Heart right ventricle (tissue), 16 donors: Measurements from ENCODE around the gene RBFOX2. TPM values are rescaled to one million over a fixed set of nuclear protein-coding genes. Genes with fewer than 3 reads are reported as not detected.

Experiments used
- ATAC-seq, 8 donors: fragments of 200-7000 bp; cut with Tn5 transposase; one replicate each; pipeline ENCODE4 v1.9.1; 2020; ENCODE audit warnings: mild to moderate bottlenecking in 8 of 8, moderate library complexity in 8 of 8, moderate number of reproducible peaks in 1 of 8
- DNase-seq, 2 donors: peaks; one replicate each; pipeline ENCODE4 v3.0.0-alpha.2; 2020
- H3K27ac ChIP-seq, 10 donors: fragments of 200-600 bp; sonication (generic) in 2 of 10; one replicate each; pipeline versions ENCODE4 v1.5.0 to v1.8.0; 2020 to 2022; ENCODE audit warnings: mild to moderate bottlenecking in 3 of 10
- H3K27me3 ChIP-seq, 7 donors: fragments of 200-600 bp; one replicate each; pipeline ENCODE4 v1.8.0; 2021 to 2022; ENCODE audit warnings: mild to moderate bottlenecking in 2 of 7
- H3K36me3 ChIP-seq, 9 donors: fragments of 200-600 bp; sonication (generic) in 1 of 9; one replicate each; pipeline versions ENCODE4 v1.5.0 to v1.8.0; 2020 to 2022; ENCODE audit warnings: mild to moderate bottlenecking in 2 of 9
- H3K4me1 ChIP-seq, 9 donors: fragments of 200-600 bp; sonication (generic) in 1 of 9; one replicate each; pipeline versions ENCODE4 v1.5.0 to v1.8.0; 2020 to 2022; ENCODE audit warnings: mild to moderate bottlenecking in 4 of 9
- H3K4me3 ChIP-seq, 10 donors: fragments of 200-600 bp; sonication (generic) in 2 of 10; one replicate each; pipeline versions ENCODE4 v1.5.0 to v1.8.0; 2020 to 2022; ENCODE audit warnings: mild to moderate bottlenecking in 7 of 10, moderate library complexity in 2 of 10
- H3K9me3 ChIP-seq, 11 donors: fragments of 200-600 bp in 10 of 11; sonication (generic) in 2 of 11; one replicate each; pipeline versions ENCODE4 v1.5.0 to v1.8.0; 2013 to 2022; ENCODE audit warnings: mild to moderate bottlenecking in 2 of 11, control low read depth in 1 of 11, moderate library complexity in 1 of 11
- WGBS, 2 donors: extraction: QIAGEN DNeasy Blood & Tissue Kit; methylation state at CpG; one replicate each; pipeline ENCODE4 v1.1.7; 2013; ENCODE audit warnings: inconsistent platforms in 1 of 2; 5-methylcytosine and 5-hydroxymethylcytosine counted together
- intact Hi-C, 10 donors: fragments of 100-400 bp; cut with DNase I; formaldehyde crosslinking; loops; one replicate each; pipeline versions ENCODE4 v1.11.1 to v1.14.2; 2022
- polyA plus RNA-seq, 2 donors: library from polyadenylated mRNA; stranded (reverse); fragments of 200-250 nt; gene quantifications; one replicate each; pipeline ENCODE4 v1.2.3, GENCODE V29; 2013
- total RNA-seq, 10 donors: library from RNA; stranded (reverse); fragmentation: NEBNext Ultra II Directional in 3 of 10; extraction: Animal tissue kit (Norgen Biotek cat#: 25700) in 3 of 10; gene quantifications; one replicate each; pipeline versions ENCODE4 v1.2.1 to v1.2.4, GENCODE V29; 2021 to 2023
- TF ChIP-seq, protein P1 (sequence below), 9 donors: fragments of 200-600 bp; sonication (generic) in 2 of 9; IDR thresholded peaks; one replicate each; pipeline versions ENCODE4 v1.5.0 to v1.8.0; 2021 to 2022; ENCODE audit warnings: antibody characterized with exemption in 9 of 9, mild to moderate bottlenecking in 5 of 9, moderate library complexity in 1 of 9
- donor health status: Arrhythmogenic right ventricular cardiomyopathy.
- donor health status: ischemic (EF 13 %, LVEDD 7.1; RV severe dilation, severe dysfunction).
- donor health status: healthy with polysubstance abuse.
- donor health status: DM: no; HTN: yes; CAD: no.
- donor health status: DM: no; HTN: no; CAD: no.
- donor health status: ischemic (EF 25% LVEDD 6.9; RV normal size, moderate dysfunction).
- donor health status: ischemic (EF 25% LVEDD 5.7; RV mildly dilated, moderate dysfunction).
- donor health status: healthy.
- donor health status: DM: yes; HTN: yes; CAD: no.
- donor health status: Ischemic cardiomyopathy.
- donor health status: ischemic (EF 35%, LVEDD 5.7; RV mildly dilated, moderate dysfunction).
- donor health status: nonischemic (EF 11% LVEDD 7.7; RV severe dilation, severe dysfunction).
- donor health status: DM: yes; HTN: yes; CAD: no.
- donor health status: PGD.
- donor health status: ischemic (EF 29% LVEDD 5.4; RV normal size, mild dysfunction).
- donor health status: nonischemic (EF 23%, LVEDD 6.1; RV moderate dilation, normal function).

The RBFOX2 gene
- total and polyA plus RNA-seq, 12 donors: 18.0 to 105 (median 90.4) TPM

DNA sequence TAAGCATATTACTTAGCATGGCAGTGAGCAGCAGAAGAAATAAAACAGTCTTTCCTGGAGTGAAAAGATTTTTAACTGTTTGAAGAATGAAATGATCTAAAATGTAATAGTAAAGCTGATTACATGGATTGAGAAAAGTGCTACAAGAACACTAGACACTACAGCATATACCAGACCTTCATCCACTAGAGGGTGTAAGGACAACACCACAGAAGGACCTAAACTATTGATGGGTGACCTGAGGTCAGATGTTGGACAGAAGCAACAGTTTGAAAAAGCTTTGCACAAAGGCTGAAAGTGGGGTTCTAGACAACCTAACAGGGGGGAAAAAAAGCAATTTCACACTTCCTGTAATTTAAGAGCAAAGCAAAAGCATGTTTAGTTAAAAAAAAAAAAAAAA is 97.7 kb downstream of the RBFOX2 start:
- Histone ChIP-seq H3K4me3 (no peak overlapping the region), H3K27ac (no peak overlapping the region), H3K36me3 (peaks cover 0 to 12% (median 0%) of the 10 kb centered on the region in 9 donors), H3K27me3 (no peaks in the 10 kb centered on the region), H3K4me1 (peaks cover 0 to 17% (median 5%) of the 10 kb centered on the region in 9 donors), H3K9me3 (no peaks in the 10 kb centered on the region)
- DNase-seq (peak in 1 of 2 donors; percentile 62), ATAC-seq (peak; percentile 81 to 98 (median 95))
- intact Hi-C loops: loop anchor here (1.0 to 10.0 kb wide), 11 partner anchors 94 to 194 kb away; partner anchors contain the start of gene RBFOX2 (in 2 of the 10)
- TF ChIP-seq, protein P1, sequence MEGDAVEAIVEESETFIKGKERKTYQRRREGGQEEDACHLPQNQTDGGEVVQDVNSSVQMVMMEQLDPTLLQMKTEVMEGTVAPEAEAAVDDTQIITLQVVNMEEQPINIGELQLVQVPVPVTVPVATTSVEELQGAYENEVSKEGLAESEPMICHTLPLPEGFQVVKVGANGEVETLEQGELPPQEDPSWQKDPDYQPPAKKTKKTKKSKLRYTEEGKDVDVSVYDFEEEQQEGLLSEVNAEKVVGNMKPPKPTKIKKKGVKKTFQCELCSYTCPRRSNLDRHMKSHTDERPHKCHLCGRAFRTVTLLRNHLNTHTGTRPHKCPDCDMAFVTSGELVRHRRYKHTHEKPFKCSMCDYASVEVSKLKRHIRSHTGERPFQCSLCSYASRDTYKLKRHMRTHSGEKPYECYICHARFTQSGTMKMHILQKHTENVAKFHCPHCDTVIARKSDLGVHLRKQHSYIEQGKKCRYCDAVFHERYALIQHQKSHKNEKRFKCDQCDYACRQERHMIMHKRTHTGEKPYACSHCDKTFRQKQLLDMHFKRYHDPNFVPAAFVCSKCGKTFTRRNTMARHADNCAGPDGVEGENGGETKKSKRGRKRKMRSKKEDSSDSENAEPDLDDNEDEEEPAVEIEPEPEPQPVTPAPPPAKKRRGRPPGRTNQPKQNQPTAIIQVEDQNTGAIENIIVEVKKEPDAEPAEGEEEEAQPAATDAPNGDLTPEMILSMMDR (IDR thresholded peaks at IDR 0.05): peak; percentile 44 to 88 (median 73)

DNA sequence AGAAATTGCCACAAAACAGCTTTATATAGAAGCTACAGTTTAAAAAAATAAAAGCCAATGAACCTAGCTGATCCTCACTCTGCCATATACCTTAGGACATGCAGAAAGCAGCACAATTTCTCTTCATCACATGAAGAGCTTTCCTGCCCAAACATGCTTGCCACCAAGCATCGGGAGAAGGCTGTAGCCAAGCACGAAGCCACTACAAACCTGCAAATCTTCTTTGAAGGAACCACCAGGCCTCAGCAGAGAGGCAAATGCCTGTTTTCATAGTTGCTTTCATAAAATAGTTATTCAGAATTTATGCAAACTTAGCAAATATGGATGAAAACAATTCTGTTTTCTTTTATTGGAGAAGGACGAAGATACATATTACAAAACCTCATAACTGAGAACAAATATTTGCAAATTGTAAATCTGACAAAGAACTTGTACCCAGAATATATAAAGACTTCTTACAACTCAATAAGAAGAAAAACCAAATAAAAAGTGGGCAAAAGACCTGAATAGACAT is 100.3 kb downstream of the RBFOX2 start:
- H3K27ac ChIP-seq: no peak overlapping the region
- H3K9me3 ChIP-seq: no peaks in the 10 kb centered on the region
- TF ChIP-seq, protein P1 (IDR thresholded peaks at IDR 0.05): no peak
- H3K36me3 ChIP-seq: peaks cover 0 to 3% (median 0%) of the 10 kb centered on the region in 9 donors
- no peaks in the 10 kb centered on the region for H3K27me3 ChIP-seq
- intact Hi-C loops: loop anchor here in 4 of 10 donors (10.0 kb wide), 4 partner anchors 174 to 504 kb away; no protein-coding TSS in a partner anchor
- WGBS, 2 donors: 87 to 92% methylated on average over 3 of the region's 3 CpGs
- ATAC-seq (no peak), DNase-seq (no peak)
- H3K4me1 ChIP-seq: peaks cover 0 to 25% (median 5%) of the 10 kb centered on the region in 9 donors
- no peak overlapping the region for H3K4me3 ChIP-seq

DNA sequence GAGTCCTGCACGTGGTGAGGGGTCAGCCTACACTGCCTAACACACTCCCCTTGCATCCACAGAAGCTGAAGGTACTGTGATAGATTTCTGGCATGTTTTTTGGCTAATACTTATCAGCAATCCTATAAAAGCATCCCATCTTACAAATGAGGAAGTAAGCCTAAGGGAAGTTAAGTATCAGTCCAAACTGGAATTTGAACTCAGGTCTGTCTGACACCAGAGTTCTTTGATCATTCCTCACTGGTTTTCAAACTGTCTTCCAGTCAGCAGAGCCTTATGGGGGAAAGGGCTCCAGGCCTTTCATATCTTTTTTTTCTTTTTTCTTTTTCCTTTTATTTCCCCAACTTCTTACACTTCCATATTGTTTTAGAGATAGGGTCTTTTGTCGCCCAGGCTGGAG is 105.6 kb downstream of the RBFOX2 start:
- peaks cover 0 to 62% (median 42%) of the 10 kb centered on the region in 9 donors for H3K4me1 ChIP-seq
- H3K27ac ChIP-seq: no peak overlapping the region
- intact Hi-C loops: loop anchor here in 9 of 10 donors (2.0 to 10.0 kb wide), 11 partner anchors 156 to 498 kb away; no protein-coding TSS in a partner anchor
- TF ChIP-seq, protein P1 (IDR thresholded peaks at IDR 0.05): no peak
- ATAC-seq: no peak
- H3K9me3 ChIP-seq: no peaks in the 10 kb centered on the region
- WGBS, 2 donors: 83 to 92% methylated on average over 2 of the region's 2 CpGs
- no peak overlapping the region for H3K4me3 ChIP-seq
- H3K27me3 ChIP-seq: no peaks in the 10 kb centered on the region
- DNase-seq: no peak
- H3K36me3 ChIP-seq: peaks cover 0 to 3% (median 0%) of the 10 kb centered on the region in 9 donors

DNA sequence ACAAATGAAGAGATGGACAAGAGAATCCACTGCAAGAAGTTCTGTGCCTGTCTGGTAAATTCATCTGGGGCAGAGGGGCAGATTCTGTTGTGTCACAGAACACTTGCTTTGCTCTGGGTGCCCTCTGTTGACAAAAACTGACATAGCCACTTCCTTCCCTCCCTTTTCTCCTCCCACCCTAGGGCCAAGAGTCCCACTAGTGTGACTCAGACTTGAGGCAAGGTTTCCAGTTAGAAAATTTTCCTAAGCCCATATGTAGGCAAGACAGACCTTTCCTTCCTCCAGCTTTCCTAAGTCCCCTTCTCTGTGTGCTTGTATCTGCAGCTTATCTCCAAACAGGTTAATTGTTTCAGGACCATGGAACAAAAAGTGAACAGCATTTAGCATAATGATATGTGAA is 106.8 kb downstream of the RBFOX2 start:
- DNase-seq: peak in 1 of 2 donors; percentile 82

More for the DNA sequence above, 106.8 kb downstream of the RBFOX2 start:
- Histone ChIP-seq H3K4me3 (no peak overlapping the region), H3K9me3 (no peaks in the 10 kb centered on the region), H3K27me3 (no peaks in the 10 kb centered on the region), H3K4me1 (peaks cover 0 to 74% (median 53%) of the 10 kb centered on the region in 9 donors), H3K27ac (peak overlapping the region in 6 of 10 donors; percentile 33 to 93 (median 58)), H3K36me3 (peaks cover 0 to 3% (median 0%) of the 10 kb centered on the region in 9 donors)
- intact Hi-C loops: loop anchor here (1.0 to 10.0 kb wide), 14 partner anchors 29 to 497 kb away; no protein-coding TSS in a partner anchor
- ATAC-seq: peak; percentile 81 to 94 (median 90)
- TF ChIP-seq, protein P1 (IDR thresholded peaks at IDR 0.05): peak; percentile 34 to 88 (median 75)
